ENCODE results near the gene KLHL22.

DNA sequence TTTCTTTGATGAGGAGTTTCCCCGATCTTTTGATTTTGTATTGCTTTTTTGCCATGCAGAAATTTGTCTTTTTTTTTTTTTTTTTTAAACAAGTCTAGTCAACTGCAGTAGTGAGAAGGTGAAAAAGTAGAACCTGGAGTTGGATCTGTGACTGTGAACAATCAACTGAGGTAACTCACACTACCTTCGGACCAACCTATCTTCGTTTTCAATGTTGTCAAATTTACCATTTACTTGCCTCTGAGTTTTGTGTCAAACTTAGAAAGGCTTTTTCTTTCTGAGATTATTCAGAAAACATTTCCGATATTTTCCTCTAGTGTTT is 20.5 kb downstream of the KLHL22 start:
- TF ChIP-seq, protein P1, sequence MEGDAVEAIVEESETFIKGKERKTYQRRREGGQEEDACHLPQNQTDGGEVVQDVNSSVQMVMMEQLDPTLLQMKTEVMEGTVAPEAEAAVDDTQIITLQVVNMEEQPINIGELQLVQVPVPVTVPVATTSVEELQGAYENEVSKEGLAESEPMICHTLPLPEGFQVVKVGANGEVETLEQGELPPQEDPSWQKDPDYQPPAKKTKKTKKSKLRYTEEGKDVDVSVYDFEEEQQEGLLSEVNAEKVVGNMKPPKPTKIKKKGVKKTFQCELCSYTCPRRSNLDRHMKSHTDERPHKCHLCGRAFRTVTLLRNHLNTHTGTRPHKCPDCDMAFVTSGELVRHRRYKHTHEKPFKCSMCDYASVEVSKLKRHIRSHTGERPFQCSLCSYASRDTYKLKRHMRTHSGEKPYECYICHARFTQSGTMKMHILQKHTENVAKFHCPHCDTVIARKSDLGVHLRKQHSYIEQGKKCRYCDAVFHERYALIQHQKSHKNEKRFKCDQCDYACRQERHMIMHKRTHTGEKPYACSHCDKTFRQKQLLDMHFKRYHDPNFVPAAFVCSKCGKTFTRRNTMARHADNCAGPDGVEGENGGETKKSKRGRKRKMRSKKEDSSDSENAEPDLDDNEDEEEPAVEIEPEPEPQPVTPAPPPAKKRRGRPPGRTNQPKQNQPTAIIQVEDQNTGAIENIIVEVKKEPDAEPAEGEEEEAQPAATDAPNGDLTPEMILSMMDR (IDR thresholded peaks at IDR 0.05; ENCODE audit: low read depth, low read length, poor library complexity, severe bottlenecking) = no peak
- TF ChIP-seq EZH2phosphoT487 (IDR thresholded peaks at IDR 0.05; ENCODE audit: borderline replicate concordance, low read length) = no peak

Data from DOHH2 (cell line).